OCI-LY7 (cell line): ENCODE data around the gene MACF1. TPM values are rescaled to one million over a fixed set of nuclear protein-coding genes. Genes with fewer than 3 reads are reported as not detected.

Source experiments
- BruUV-seq: library from RNA; stranded (reverse); fragments of 400-500 nt; replicated peaks from 2 replicates; lab custom pipeline; 2021; lab: Mats Ljungman, UMichigan
- CTCF ChIA-PET: fragments of 300-600 bp; sonication (Branson Sonifier 250); formaldehyde crosslinking; loops from one replicate; lab custom pipeline; 2022; ENCODE audit warnings: antibody characterized with exemption; ENCODE audit not compliant: unreplicated experiment; lab: Charles Lee
- POLR2A ChIA-PET: fragments of 300-600 bp; sonication (Branson Sonifier 250); formaldehyde crosslinking; loops from one replicate; lab custom pipeline; 2022; ENCODE audit warnings: antibody characterized with exemption; lab: Charles Lee
- DNase-seq: peaks from one replicate; pipeline ENCODE4 v3.0.0-alpha.2; 2015; ENCODE audit warnings: low spot score
- H2AFZ ChIP-seq: fragments of 200-600 bp; sonication (generic), shearing (Covaris generic); 2 replicates; pipeline ENCODE4 v1.6.1; 2014; ENCODE audit warnings: mild to moderate bottlenecking, antibody characterized with exemption, low read length, moderate library complexity
- H3K27ac ChIP-seq: fragments of 200-600 bp; sonication (generic); 2 replicates; pipeline ENCODE4 v1.5.1; 2014; ENCODE audit warnings: mixed run types, low read depth, mild to moderate bottlenecking, moderate library complexity, low read length, inconsistent platforms; ENCODE audit not compliant: poor library complexity, severe bottlenecking
- H3K36me3 ChIP-seq: fragments of 200-600 bp; sonication (generic); 2 replicates; pipeline ENCODE4 v1.6.1; 2014; ENCODE audit warnings: mild to moderate bottlenecking, antibody characterized with exemption, low read length, moderate library complexity, mixed read lengths; ENCODE audit not compliant: insufficient read depth
- H3K4me1 ChIP-seq: fragments of 200-600 bp; sonication (generic); 2 replicates; pipeline ENCODE4 v1.5.1; 2014; ENCODE audit warnings: mild to moderate bottlenecking, low read length; ENCODE audit not compliant: insufficient read depth, poor library complexity, severe bottlenecking
- H3K4me2 ChIP-seq: fragments of 200-600 bp; sonication (generic); 2 replicates; pipeline ENCODE4 v1.6.1; 2014; ENCODE audit warnings: mild to moderate bottlenecking, low read length
- H3K4me3 ChIP-seq: fragments of 200-600 bp; sonication (generic); 2 replicates; pipeline ENCODE4 v1.5.1; 2014; ENCODE audit warnings: mild to moderate bottlenecking, low read depth, low read length; ENCODE audit not compliant: poor library complexity, severe bottlenecking
- H3K79me2 ChIP-seq: fragments of 200-600 bp; sonication (generic); 2 replicates; pipeline ENCODE4 v1.6.1; 2016; ENCODE audit warnings: low read depth, mild to moderate bottlenecking, low read length, moderate library complexity, mixed read lengths; ENCODE audit not compliant: insufficient read depth
- H3K9me2 ChIP-seq: fragments of 200-600 bp; sonication (generic); 2 replicates; pipeline ENCODE4 v1.6.1; 2016; ENCODE audit warnings: mild to moderate bottlenecking, low read length, mixed read lengths; ENCODE audit not compliant: insufficient read depth
- H3K9me3 ChIP-seq: fragments of 200-600 bp; sonication (generic); 2 replicates; pipeline ENCODE4 v1.6.1; 2014; ENCODE audit warnings: mild to moderate bottlenecking, mixed run types, low read length, mixed read lengths
- H4K20me1 ChIP-seq: fragments of 200-600 bp; sonication (generic); 2 replicates; pipeline ENCODE4 v1.6.1; 2014; ENCODE audit warnings: mild to moderate bottlenecking, antibody characterized with exemption, low read length, moderate library complexity, mixed read lengths; ENCODE audit not compliant: insufficient read depth
- EZH2phosphoT487 ChIP-seq: fragments of 200-600 bp; sonication (generic); IDR thresholded peaks from 2 replicates; pipeline ENCODE4 v1.6.1; 2018; ENCODE audit warnings: low read depth, borderline replicate concordance, mild to moderate bottlenecking, mixed run types, antibody characterized with exemption, low read length, moderate library complexity, mixed read lengths
- intact Hi-C: fragments of 100-400 bp; cut with micrococcal nuclease; formaldehyde crosslinking; loops from one replicate; pipeline ENCODE4 v1.10.0; 2022; ENCODE audit not compliant: unreplicated experiment
- total RNA-seq, 2 experiments: library from RNA; depleted of rRNA in 1 of 2; stranded (reverse); fragments of >200 nt in 1 of 2; shearing (Covaris generic) in 1 of 2; gene quantifications; 2 replicates each; pipeline ENCODE4 v1.2.3, GENCODE V29; 2014 to 2022
- TF ChIP-seq, protein P1 (sequence below): fragments of 200-600 bp; sonication (generic); conservative IDR thresholded peaks from 2 replicates; pipeline ENCODE4 v1.5.1; 2014; ENCODE audit warnings: mild to moderate bottlenecking, antibody characterized with exemption, low read length, moderate library complexity, mixed read lengths

MACF1 gene
- total RNA-seq, 2 experiments from 2014 or later: 211 to 220 TPM

DNA sequence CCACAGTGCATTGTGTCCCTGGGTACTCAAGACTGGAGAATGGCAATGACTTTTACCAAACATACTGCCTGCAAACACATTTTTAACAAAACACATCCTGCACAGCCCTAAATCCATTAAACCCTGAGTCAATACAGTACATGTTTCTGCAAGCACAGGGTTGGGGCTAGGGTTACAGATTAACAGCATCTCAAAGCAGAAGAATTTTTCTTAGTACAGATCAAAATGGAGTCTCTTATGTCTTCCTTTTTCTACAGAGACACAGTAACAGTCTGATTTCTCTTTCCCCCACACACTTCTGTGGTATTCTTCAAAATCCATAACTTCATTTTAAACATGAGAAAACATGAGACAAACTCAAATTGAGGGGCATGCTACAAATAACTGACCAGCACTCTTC, 300.8 kb downstream of the MACF1 start:
- DNase-seq: no peak
- no peak overlapping the region for H2AFZ ChIP-seq
- H4K20me1 ChIP-seq: no peaks in the 10 kb centered on the region
- BruUV-seq: no TSS peak
- no peaks in the 10 kb centered on the region for H3K79me2 ChIP-seq
- H3K9me2 ChIP-seq: no peaks in the 10 kb centered on the region
- H3K9me3 ChIP-seq: no peaks in the 10 kb centered on the region
- TF ChIP-seq, protein P1, sequence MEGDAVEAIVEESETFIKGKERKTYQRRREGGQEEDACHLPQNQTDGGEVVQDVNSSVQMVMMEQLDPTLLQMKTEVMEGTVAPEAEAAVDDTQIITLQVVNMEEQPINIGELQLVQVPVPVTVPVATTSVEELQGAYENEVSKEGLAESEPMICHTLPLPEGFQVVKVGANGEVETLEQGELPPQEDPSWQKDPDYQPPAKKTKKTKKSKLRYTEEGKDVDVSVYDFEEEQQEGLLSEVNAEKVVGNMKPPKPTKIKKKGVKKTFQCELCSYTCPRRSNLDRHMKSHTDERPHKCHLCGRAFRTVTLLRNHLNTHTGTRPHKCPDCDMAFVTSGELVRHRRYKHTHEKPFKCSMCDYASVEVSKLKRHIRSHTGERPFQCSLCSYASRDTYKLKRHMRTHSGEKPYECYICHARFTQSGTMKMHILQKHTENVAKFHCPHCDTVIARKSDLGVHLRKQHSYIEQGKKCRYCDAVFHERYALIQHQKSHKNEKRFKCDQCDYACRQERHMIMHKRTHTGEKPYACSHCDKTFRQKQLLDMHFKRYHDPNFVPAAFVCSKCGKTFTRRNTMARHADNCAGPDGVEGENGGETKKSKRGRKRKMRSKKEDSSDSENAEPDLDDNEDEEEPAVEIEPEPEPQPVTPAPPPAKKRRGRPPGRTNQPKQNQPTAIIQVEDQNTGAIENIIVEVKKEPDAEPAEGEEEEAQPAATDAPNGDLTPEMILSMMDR: no peak
- no peak for TF ChIP-seq EZH2phosphoT487
- H3K4me2 ChIP-seq: no peak overlapping the region
- CTCF ChIA-PET: no interaction called here
- POLR2A ChIA-PET: no interaction called here
- H3K27ac ChIP-seq: no peak overlapping the region
- H3K4me3 ChIP-seq: no peak overlapping the region
- H3K4me1 ChIP-seq: peaks cover 16% of the 10 kb centered on the region
- no peaks in the 10 kb centered on the region for H3K36me3 ChIP-seq
- intact Hi-C loops: no loop called here

DNA sequence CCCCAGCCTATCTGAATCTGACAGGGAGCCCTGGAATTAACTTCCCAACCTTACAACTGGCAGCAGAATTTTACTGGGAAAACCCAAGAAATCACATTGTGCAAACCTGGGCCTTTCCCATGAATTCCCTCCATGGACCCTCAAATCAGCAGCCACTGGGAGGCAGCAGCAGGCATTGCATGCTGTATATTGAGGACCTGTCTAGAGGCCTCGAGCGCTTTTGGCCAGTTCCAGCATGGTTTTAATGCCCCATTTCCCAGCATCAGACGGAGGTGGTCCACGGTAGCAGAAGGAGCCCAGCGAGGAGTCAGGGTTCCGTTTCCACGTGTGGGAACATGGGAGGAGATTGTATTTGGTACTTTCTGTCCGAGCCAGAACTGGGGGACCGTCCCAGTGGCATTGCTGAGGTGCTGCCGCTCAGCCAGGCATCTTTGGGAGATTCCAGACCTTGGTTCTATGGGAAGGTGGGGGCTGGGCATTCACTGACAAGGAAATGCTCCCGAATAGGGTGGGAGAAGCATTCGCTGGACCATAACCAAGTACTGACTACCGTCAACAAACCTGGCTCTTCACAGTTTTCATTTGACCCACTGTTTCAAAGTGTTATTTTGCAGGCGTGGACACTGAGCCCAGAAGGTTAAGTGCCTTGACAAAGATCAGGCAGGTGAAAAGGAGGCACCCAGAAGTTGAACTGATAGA, 302.9 kb downstream of the MACF1 start:
- Histone ChIP-seq H3K4me3 (no peak overlapping the region), H2AFZ (no peak overlapping the region), H3K79me2 (no peaks in the 10 kb centered on the region), H3K4me2 (no peak overlapping the region), H4K20me1 (no peaks in the 10 kb centered on the region), H3K27ac (no peak overlapping the region), H3K36me3 (no peaks in the 10 kb centered on the region), H3K9me3 (no peaks in the 10 kb centered on the region), H3K4me1 (peaks cover 21% of the 10 kb centered on the region), H3K9me2 (no peaks in the 10 kb centered on the region)
- no peak for TF ChIP-seq EZH2phosphoT487
- TF ChIP-seq, protein P1: peak; percentile 65
- ChIA-PET POLR2A (no interaction called here), CTCF (no interaction called here)
- intact Hi-C loops: loop anchor here (2.0 kb wide), 1 partner anchor 31 kb away; no protein-coding TSS in a partner anchor
- BruUV-seq: no TSS peak
- peak; percentile 23 for DNase-seq

DNA sequence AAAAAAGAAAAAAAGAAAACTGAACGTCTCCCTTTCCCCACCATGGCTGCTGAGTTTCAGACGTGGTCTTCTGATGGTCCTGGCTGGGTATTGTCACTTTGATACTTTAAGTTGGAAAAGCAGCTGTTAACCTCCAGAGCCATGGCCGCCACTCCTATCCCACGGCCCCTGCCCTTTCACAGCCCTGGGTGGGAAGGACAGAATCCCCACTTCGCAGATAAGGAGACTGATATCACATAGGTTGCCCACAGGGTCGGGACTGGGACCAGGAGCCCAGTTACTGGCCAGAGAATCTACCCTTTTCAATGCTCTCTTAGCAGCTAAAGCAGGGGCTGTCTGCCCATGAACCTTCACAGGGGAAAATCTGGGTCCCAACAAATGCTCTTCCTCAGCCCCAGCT, 303.8 kb downstream of the MACF1 start:
- no peak overlapping the region for H3K4me3 ChIP-seq
- DNase-seq: no peak
- BruUV-seq: no TSS peak
- H3K36me3 ChIP-seq: no peaks in the 10 kb centered on the region
- H3K4me2 ChIP-seq: no peak overlapping the region
- H3K9me3 ChIP-seq: no peaks in the 10 kb centered on the region
- no peaks in the 10 kb centered on the region for H3K9me2 ChIP-seq
- ChIA-PET POLR2A (interaction anchor here (0.6 kb wide), 1 partner anchor 192 kb away, joined by 3 read pairs; no protein-coding TSS in a partner anchor), CTCF (no interaction called here)
- peaks cover 21% of the 10 kb centered on the region for H3K4me1 ChIP-seq
- no peak overlapping the region for H3K27ac ChIP-seq
- no peaks in the 10 kb centered on the region for H3K79me2 ChIP-seq
- no peak overlapping the region for H2AFZ ChIP-seq
- no peak for TF ChIP-seq EZH2phosphoT487
- TF ChIP-seq, protein P1: no peak
- intact Hi-C loops: no loop called here
- H4K20me1 ChIP-seq: no peaks in the 10 kb centered on the region
